Muscle layer of colon (tissue), 2 donors: Measurements from ENCODE around the gene AUTS2.

ENCODE experiments used
- H3K27ac ChIP-seq: one replicate; pipeline ENCODE4 v1.7.0; 2013; ENCODE audit warnings: low read depth, mild to moderate bottlenecking, low read length, moderate library complexity
- H3K27me3 ChIP-seq, 2 donors: one replicate each; pipeline ENCODE4 v1.7.0; 2013; ENCODE audit warnings: low read length in 2 of 2, mild to moderate bottlenecking in 2 of 2; ENCODE audit not compliant: insufficient read depth in 2 of 2, control insufficient read depth in 1 of 2
- H3K36me3 ChIP-seq: one replicate; pipeline ENCODE4 v1.7.0; 2013; ENCODE audit warnings: mild to moderate bottlenecking, low read length; ENCODE audit not compliant: insufficient read depth
- H3K4me1 ChIP-seq: one replicate; pipeline ENCODE4 v1.7.0; 2013; ENCODE audit warnings: mild to moderate bottlenecking, low read length; ENCODE audit not compliant: insufficient read depth
- H3K4me3 ChIP-seq, 2 donors: one replicate each; pipeline ENCODE4 v1.7.0; 2013; ENCODE audit warnings: low read length in 2 of 2, low read depth in 1 of 2, mild to moderate bottlenecking in 1 of 2, moderate library complexity in 1 of 2
- H3K9ac ChIP-seq: one replicate; pipeline ENCODE4 v1.7.0; 2013; ENCODE audit warnings: low read length
- H3K9me3 ChIP-seq: one replicate; pipeline ENCODE4 v1.7.0; 2013; ENCODE audit warnings: mild to moderate bottlenecking, low read length
- donor health status: abdominal sarcoma.
- donor health status: Adenocarcinoma of cecum.

The AUTS2 gene

DNA sequence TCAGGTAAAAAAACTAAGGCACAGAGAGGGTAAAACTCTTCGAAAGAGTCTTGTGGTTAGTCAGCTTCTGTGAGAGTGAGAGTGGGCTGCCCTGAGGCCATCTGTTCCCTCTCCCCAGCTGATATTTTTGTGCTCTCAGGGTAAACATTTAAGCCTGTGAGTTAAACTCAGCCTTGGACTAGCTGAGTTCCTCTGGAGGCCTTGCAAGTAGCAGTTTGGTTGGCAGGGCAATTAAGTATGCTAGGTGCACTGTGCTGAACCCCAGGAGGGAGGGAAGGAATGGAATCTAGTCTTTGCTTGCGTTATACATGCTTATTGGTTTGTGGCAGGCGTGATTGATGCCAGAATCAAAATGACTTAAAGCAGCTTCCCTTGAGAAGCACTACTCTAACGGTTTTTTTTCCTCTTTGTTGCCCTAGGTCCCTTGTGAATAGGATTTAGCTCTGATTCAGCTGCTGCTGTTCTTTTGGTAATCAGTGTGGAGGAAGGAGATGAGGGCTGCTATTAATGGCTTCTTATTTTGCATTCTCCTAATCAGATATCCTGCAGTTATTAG lies 140.2 kb downstream of the AUTS2 start:
- H3K27ac ChIP-seq = no peak overlapping the region
- no peak overlapping the region for H3K4me3 ChIP-seq
- peaks cover 29% of the 10 kb centered on the region for H3K4me1 ChIP-seq
- H3K36me3 ChIP-seq = no peaks in the 10 kb centered on the region
- no peaks in the 10 kb centered on the region for H3K9me3 ChIP-seq
- no peaks in the 10 kb centered on the region for H3K27me3 ChIP-seq
- no peak overlapping the region for H3K9ac ChIP-seq

GRCh38 chr7:69739190-69739589 lies 140.9 kb downstream of the AUTS2 start:
- H3K9ac ChIP-seq = no peak overlapping the region
- H3K4me1 ChIP-seq = peaks cover 35% of the 10 kb centered on the region
- H3K27ac ChIP-seq = no peak overlapping the region
- H3K27me3 ChIP-seq = no peaks in the 10 kb centered on the region
- H3K4me3 ChIP-seq = no peak overlapping the region
- H3K36me3 ChIP-seq = no peaks in the 10 kb centered on the region
- H3K9me3 ChIP-seq = no peaks in the 10 kb centered on the region

DNA sequence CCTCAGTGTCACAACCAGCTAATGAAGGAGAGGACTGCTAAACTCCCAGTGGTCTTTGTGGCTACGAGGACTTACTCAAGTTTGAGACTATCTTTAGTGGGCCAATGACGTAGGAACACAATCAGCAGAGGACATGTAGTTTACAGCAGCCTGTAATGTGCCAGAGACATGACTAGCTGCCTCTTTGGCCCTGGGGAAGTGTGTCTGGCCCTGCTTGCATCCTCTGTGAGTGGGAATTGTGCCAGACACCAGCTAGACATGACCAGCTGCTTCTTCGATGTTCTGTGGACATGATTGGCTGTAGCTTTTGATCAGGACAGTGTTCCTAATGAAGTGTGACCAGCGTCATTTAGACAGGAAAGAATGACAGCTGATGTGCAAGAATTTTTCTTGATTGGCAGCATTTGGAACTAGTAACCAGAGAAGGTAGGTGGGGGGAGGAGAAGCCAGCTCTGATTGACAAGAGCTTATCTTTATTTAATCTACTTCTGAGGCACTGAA lies 141.7 kb downstream of the AUTS2 start:
- H3K4me3 ChIP-seq = no peak overlapping the region
- peaks cover 36% of the 10 kb centered on the region for H3K4me1 ChIP-seq
- no peak overlapping the region for H3K27ac ChIP-seq
- no peaks in the 10 kb centered on the region for H3K27me3 ChIP-seq
- no peak overlapping the region for H3K9ac ChIP-seq
- no peaks in the 10 kb centered on the region for H3K9me3 ChIP-seq
- no peaks in the 10 kb centered on the region for H3K36me3 ChIP-seq

- H3K9me3 ChIP-seq = no peaks in the 10 kb centered on the region
- H3K4me1 ChIP-seq = peaks cover 36% of the 10 kb centered on the region
- H3K27ac ChIP-seq = no peak overlapping the region
- no peaks in the 10 kb centered on the region for H3K27me3 ChIP-seq
- no peak overlapping the region for H3K9ac ChIP-seq
- H3K4me3 ChIP-seq = no peak overlapping the region
- no peaks in the 10 kb centered on the region for H3K36me3 ChIP-seq
These were observed 144.0 kb downstream of the AUTS2 start for GRCh38 chr7:69742237-69742636.

GRCh38 chr7:69743436-69743835 lies 145.2 kb downstream of the AUTS2 start:
- Histone ChIP-seq H3K27me3 (no peaks in the 10 kb centered on the region), H3K4me3 (no peak overlapping the region), H3K27ac (no peak overlapping the region), H3K36me3 (no peaks in the 10 kb centered on the region), H3K9ac (no peak overlapping the region), H3K4me1 (peaks cover 26% of the 10 kb centered on the region), H3K9me3 (no peaks in the 10 kb centered on the region)

DNA sequence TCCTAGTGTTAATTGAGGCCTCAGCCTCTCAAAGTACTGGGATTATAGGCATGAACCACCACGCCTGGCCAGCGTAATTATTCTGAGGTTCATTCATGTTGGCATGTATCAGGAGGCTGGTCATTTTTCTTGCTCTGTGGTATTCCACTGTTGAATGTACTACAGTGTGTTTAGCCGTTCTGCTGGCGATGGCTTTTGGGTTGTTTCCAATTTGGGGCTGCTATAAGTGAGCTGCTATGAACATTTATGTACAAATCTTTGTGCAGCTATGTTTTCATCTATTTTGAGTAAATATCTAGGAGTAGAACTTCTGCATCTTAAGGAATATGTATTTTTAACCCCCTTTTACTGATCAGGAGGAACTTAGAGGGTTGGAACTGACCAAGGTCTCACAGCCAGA lies 145.8 kb downstream of the AUTS2 start:
- Histone ChIP-seq H3K27me3 (no peaks in the 10 kb centered on the region), H3K9me3 (no peaks in the 10 kb centered on the region), H3K4me1 (peaks cover 20% of the 10 kb centered on the region), H3K27ac (no peak overlapping the region), H3K36me3 (no peaks in the 10 kb centered on the region), H3K9ac (no peak overlapping the region), H3K4me3 (no peak overlapping the region)

GRCh38 chr7:69746383-69746782 lies 148.1 kb downstream of the AUTS2 start:
- Histone ChIP-seq H3K4me1 (peaks cover 7% of the 10 kb centered on the region), H3K9ac (no peak overlapping the region), H3K36me3 (no peaks in the 10 kb centered on the region), H3K27me3 (no peaks in the 10 kb centered on the region), H3K4me3 (no peak overlapping the region), H3K9me3 (no peaks in the 10 kb centered on the region), H3K27ac (no peak overlapping the region)

DNA sequence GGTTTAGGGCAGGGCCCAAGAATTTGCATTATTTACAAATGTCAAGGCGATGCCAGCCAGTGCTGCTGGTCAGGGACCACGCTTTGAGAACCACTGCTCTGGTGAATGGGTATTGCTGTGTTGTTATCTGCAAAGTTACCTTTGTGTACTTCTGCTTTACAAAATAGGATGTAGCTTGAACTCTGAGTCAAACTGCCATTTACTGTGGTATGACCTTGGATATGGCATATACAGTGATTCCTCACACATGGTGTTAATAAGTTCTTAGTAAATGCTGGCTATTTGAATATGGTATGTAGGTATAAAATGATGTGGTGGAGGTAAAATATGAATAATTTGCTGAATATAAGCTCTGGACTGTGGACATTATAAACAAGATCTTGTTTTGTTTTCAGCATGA lies 148.9 kb downstream of the AUTS2 start:
- H3K27ac ChIP-seq = no peak overlapping the region
- no peak overlapping the region for H3K4me3 ChIP-seq
- no peaks in the 10 kb centered on the region for H3K9me3 ChIP-seq
- no peaks in the 10 kb centered on the region for H3K27me3 ChIP-seq
- no peak overlapping the region for H3K9ac ChIP-seq
- peaks cover 7% of the 10 kb centered on the region for H3K4me1 ChIP-seq
- no peaks in the 10 kb centered on the region for H3K36me3 ChIP-seq

GRCh38 chr7:69748530-69748929 lies 150.3 kb downstream of the AUTS2 start:
- Histone ChIP-seq H3K9ac (no peak overlapping the region), H3K4me1 (peaks cover 7% of the 10 kb centered on the region), H3K36me3 (no peaks in the 10 kb centered on the region), H3K27me3 (no peaks in the 10 kb centered on the region), H3K9me3 (no peaks in the 10 kb centered on the region), H3K27ac (no peak overlapping the region), H3K4me3 (no peak overlapping the region)

GRCh38 chr7:69749372-69749979 lies 151.2 kb downstream of the AUTS2 start:
- H3K4me3 ChIP-seq = no peak overlapping the region
- no peaks in the 10 kb centered on the region for H3K27me3 ChIP-seq
- no peaks in the 10 kb centered on the region for H3K36me3 ChIP-seq
- H3K27ac ChIP-seq = no peak overlapping the region
- H3K9me3 ChIP-seq = no peaks in the 10 kb centered on the region
- no peaks in the 10 kb centered on the region for H3K4me1 ChIP-seq
- no peak overlapping the region for H3K9ac ChIP-seq

GRCh38 chr7:69749994-69750393 lies 151.7 kb downstream of the AUTS2 start:
- H3K36me3 ChIP-seq = no peaks in the 10 kb centered on the region
- no peaks in the 10 kb centered on the region for H3K9me3 ChIP-seq
- H3K4me3 ChIP-seq = no peak overlapping the region
- H3K27me3 ChIP-seq = no peaks in the 10 kb centered on the region
- no peak overlapping the region for H3K9ac ChIP-seq
- H3K27ac ChIP-seq = no peak overlapping the region
- no peaks in the 10 kb centered on the region for H3K4me1 ChIP-seq

- H3K27me3 ChIP-seq = no peaks in the 10 kb centered on the region
- H3K27ac ChIP-seq = no peak overlapping the region
- H3K4me3 ChIP-seq = no peak overlapping the region
- peaks cover 3% of the 10 kb centered on the region for H3K4me1 ChIP-seq
- no peak overlapping the region for H3K9ac ChIP-seq
- H3K9me3 ChIP-seq = no peaks in the 10 kb centered on the region
- H3K36me3 ChIP-seq = no peaks in the 10 kb centered on the region
These were observed 152.8 kb downstream of the AUTS2 start for GRCh38 chr7:69751026-69751425.
